Muscle of back (tissue), 10 donors: Measurements from ENCODE around the gene SPSB2. TPM values are rescaled to one million over a fixed set of nuclear protein-coding genes. Genes with fewer than 3 reads are reported as not detected.

Experiments used
- polyA plus RNA-seq, 10 donors: library from polyadenylated mRNA; unstranded; fragments of 120-200 nt; gene quantifications; one replicate each; pipeline ENCODE4 v1.2.1, GENCODE V29; 2013; ENCODE audit not compliant: insufficient read length in 10 of 10

The SPSB2 gene
- polyA plus RNA-seq, 10 donors = 2.5 to 7.0 (median 5.7) TPM

Other genes with a start within 250 kb of the SPSB2 start
- gene LPAR5, start 237.3 kb downstream of the SPSB2 start, polyA plus RNA-seq = 1 to 10 TPM in 9 of 10 donors, under 1 TPM in 1; 0.99 to 2.3 (median 1.5) TPM
- gene ACRBP, start 225.9 kb downstream of the SPSB2 start, polyA plus RNA-seq = 1 to 10 TPM; 2.1 to 3.8 (median 2.5) TPM
- 10 to 100 TPM; 43.7 to 54.1 (median 48.9) TPM for gene ING4, start 210.2 kb downstream of the SPSB2 start, polyA plus RNA-seq
- 10 to 100 TPM; 40.6 to 62.3 (median 47.0) TPM for gene ZNF384, start 183.9 kb downstream of the SPSB2 start, polyA plus RNA-seq
- gene PIANP, start 172.5 kb downstream of the SPSB2 start, polyA plus RNA-seq = 1 to 10 TPM; 2.6 to 7.0 (median 4.4) TPM
- gene COPS7A, start 149.3 kb downstream of the SPSB2 start, polyA plus RNA-seq = 10 to 100 TPM; 55.6 to 66.6 (median 61.9) TPM
- 100 to 1,000 TPM; 114 to 157 (median 128) TPM for gene MLF2, start 120.2 kb downstream of the SPSB2 start, polyA plus RNA-seq
- gene PTMS, start 106.9 kb downstream of the SPSB2 start, polyA plus RNA-seq = 100 to 1,000 TPM; 245 to 421 (median 350) TPM
- 1 to 10 TPM in 1 of 10 donors, under 1 TPM in 9; 0.30 to 1.2 (median 0.53) TPM for gene LAG3, start 100.8 kb downstream of the SPSB2 start, polyA plus RNA-seq
- gene CD4, start 83.8 kb downstream of the SPSB2 start, polyA plus RNA-seq = 10 to 100 TPM in 2 of 10 donors, 1 to 10 TPM in 8; 5.9 to 15.5 (median 7.7) TPM
- gene GPR162, start 51.5 kb downstream of the SPSB2 start, polyA plus RNA-seq = 10 to 100 TPM; 15.3 to 27.6 (median 17.9) TPM
- 10 to 100 TPM; 32.6 to 62.7 (median 44.1) TPM for gene P3H3, start 44.9 kb downstream of the SPSB2 start, polyA plus RNA-seq
- 10 to 100 TPM; 10.3 to 40.0 (median 26.3) TPM for gene GNB3, start 32.4 kb downstream of the SPSB2 start, polyA plus RNA-seq
- gene CDCA3, start 22.0 kb downstream of the SPSB2 start, polyA plus RNA-seq = 10 to 100 TPM; 14.1 to 25.5 (median 19.5) TPM
- gene USP5, start 21.2 kb downstream of the SPSB2 start, polyA plus RNA-seq = 10 to 100 TPM; 46.9 to 67.1 (median 59.3) TPM
- 1,000 to 10,000 TPM in 3 of 10 donors, 100 to 1,000 TPM in 7; 716 to 1,072 (median 910) TPM for gene TPI1, start 5.8 kb downstream of the SPSB2 start, polyA plus RNA-seq
- 10 to 100 TPM in 6 of 10 donors, 1 to 10 TPM in 4; 8.4 to 11.7 (median 10.2) TPM for gene LRRC23, start 31.5 kb upstream of the SPSB2 start, polyA plus RNA-seq
- gene ENO2, start 41.3 kb upstream of the SPSB2 start, polyA plus RNA-seq = 10 to 100 TPM in 2 of 10 donors, 1 to 10 TPM in 8; 5.2 to 11.7 (median 8.4) TPM
- gene ATN1, start 54.7 kb upstream of the SPSB2 start, polyA plus RNA-seq = 10 to 100 TPM; 58.2 to 79.9 (median 68.1) TPM
- gene RNU7-1, start 70.5 kb upstream of the SPSB2 start, polyA plus RNA-seq = not detected
- 100 to 1,000 TPM; 120 to 180 (median 152) TPM for gene C12orf57, start 70.7 kb upstream of the SPSB2 start, polyA plus RNA-seq
- gene PTPN6, start 78.1 kb upstream of the SPSB2 start, polyA plus RNA-seq = 10 to 100 TPM in 1 of 10 donors, 1 to 10 TPM in 9; 4.3 to 10.6 (median 6.6) TPM
- 100 to 1,000 TPM; 254 to 293 (median 280) TPM for gene PHB2, start 97.4 kb upstream of the SPSB2 start, polyA plus RNA-seq
- gene EMG1, start 97.6 kb upstream of the SPSB2 start, polyA plus RNA-seq = 10 to 100 TPM; 27.1 to 38.6 (median 29.8) TPM
- gene LPCAT3, start 145.2 kb upstream of the SPSB2 start, polyA plus RNA-seq = 10 to 100 TPM; 18.0 to 23.7 (median 20.7) TPM
- gene C1S, start 187.4 kb upstream of the SPSB2 start, polyA plus RNA-seq = 100 to 1,000 TPM in 2 of 10 donors, 10 to 100 TPM in 8; 65.9 to 107 (median 83.6) TPM
- 100 to 1,000 TPM in 2 of 10 donors, 10 to 100 TPM in 8; 80.3 to 122 (median 98.4) TPM for gene C1R, start 219.1 kb upstream of the SPSB2 start, polyA plus RNA-seq
- 10 to 100 TPM; 10.4 to 23.6 (median 11.9) TPM for gene C1RL, start 235.9 kb upstream of the SPSB2 start, polyA plus RNA-seq